GM12878 (cell line): Measurements from ENCODE around the gene TRABD2A. TPM values are rescaled to one million over a fixed set of nuclear protein-coding genes. Genes with fewer than 3 reads are reported as not detected.

Experiments used
- FOXM1 ChIP-seq: IDR thresholded peaks from 2 replicates; pipeline ENCODE4 v1.6.1; 2012; ENCODE audit warnings: low read depth, mild to moderate bottlenecking, inconsistent platforms, low read length, moderate library complexity
- GATAD2B ChIP-seq: fragments of 450-650 bp; conservative IDR thresholded peaks from 2 replicates; pipeline ENCODE4 v1.6.1; 2017; ENCODE audit warnings: low read depth, mild to moderate bottlenecking, moderate library complexity
- RCOR1 ChIP-seq: conservative IDR thresholded peaks from 2 replicates; pipeline ENCODE4 v1.6.1; 2012; ENCODE audit warnings: low read depth, low read length, improper control_type of control experiment
- TCF7 ChIP-seq: IDR thresholded peaks from 2 replicates; pipeline ENCODE4 v1.6.1; 2014; ENCODE audit warnings: antibody characterized with exemption, borderline replicate concordance
- polyA plus RNA-seq, 11 experiments: library from polyadenylated mRNA; depleted of rRNA in 4 of 11; unstranded in 6 of 11; stranded (reverse) in 5 of 11; fragments of >200 nt; fragmentation: Nextera tagmentation in 4 of 11; fragmentation: Illumina TruSeq in 1 of 11; extraction: Ambion mirVana in 4 of 11; extraction: Trizol in 1 of 11; gene quantifications; 1 replicate in 1 of 11; 2 replicates in 10 of 11; pipeline versions ENCODE4 v1.2.1 to v1.2.3, GENCODE V29; 2011 to 2016; ENCODE audit warnings: inconsistent platforms in 2 of 11, missing spikeins in 2 of 11, low read depth in 1 of 11
- total RNA-seq, 4 experiments: library from RNA; depleted of rRNA in 3 of 4; stranded (reverse); fragments of >200 nt in 3 of 4; fragmentation: Illumina TruSeq in 1 of 4; extraction: Trizol in 1 of 4; gene quantifications; 2 replicates each; pipeline versions ENCODE4 v1.2.1 to v1.2.3, GENCODE V29; 2013 to 2021
- TF ChIP-seq, protein P1 (sequence below): IDR thresholded peaks from 2 replicates; pipeline ENCODE4 v1.6.1; 2011; ENCODE audit warnings: borderline replicate concordance, low read depth, mild to moderate bottlenecking, moderate library complexity, low read length; ENCODE audit not compliant: insufficient read depth, poor library complexity, severe bottlenecking
- TF ChIP-seq, protein P2 (sequence below): fragments of 450-650 bp; formaldehyde crosslinking; IDR thresholded peaks from 2 replicates; pipeline ENCODE4 v1.4.0; 2020; ENCODE audit warnings: mild to moderate bottlenecking, moderate library complexity
- TF ChIP-seq, protein P3 (sequence below): IDR thresholded peaks from 2 replicates; pipeline ENCODE4 v1.6.1; 2012; ENCODE audit warnings: improper control_type of control experiment, low read depth, low read length; ENCODE audit not compliant: insufficient replicate concordance

TRABD2A gene
- total and polyA plus RNA-seq, 10 of the 15 experiments (the other 5 are each of a cell fraction or from before 2014, with no cell fraction given) = 1.4 to 7.6 (median 4.1) TPM

DNA sequence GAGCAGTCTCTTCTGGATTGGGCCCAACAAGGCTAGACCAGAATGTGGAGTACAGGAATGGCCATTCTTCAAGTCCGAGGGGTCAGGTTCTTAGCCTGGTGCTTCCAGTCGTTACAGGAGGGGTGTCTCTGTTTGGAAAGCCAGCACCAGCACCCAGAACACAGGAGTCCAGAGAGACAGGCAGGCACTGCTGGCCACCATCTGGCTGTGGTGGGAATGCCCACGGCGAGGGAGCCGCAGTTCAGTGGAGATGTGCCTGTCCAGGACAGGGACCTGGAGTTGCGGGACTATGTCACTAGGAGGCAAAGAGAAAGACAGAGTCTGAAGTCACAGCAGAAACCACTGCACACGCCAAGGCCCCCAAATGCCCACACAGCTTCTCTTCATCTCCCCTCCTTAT lies 59.1 kb downstream of the TRABD2A start (continued):
- TF ChIP-seq, protein P1, sequence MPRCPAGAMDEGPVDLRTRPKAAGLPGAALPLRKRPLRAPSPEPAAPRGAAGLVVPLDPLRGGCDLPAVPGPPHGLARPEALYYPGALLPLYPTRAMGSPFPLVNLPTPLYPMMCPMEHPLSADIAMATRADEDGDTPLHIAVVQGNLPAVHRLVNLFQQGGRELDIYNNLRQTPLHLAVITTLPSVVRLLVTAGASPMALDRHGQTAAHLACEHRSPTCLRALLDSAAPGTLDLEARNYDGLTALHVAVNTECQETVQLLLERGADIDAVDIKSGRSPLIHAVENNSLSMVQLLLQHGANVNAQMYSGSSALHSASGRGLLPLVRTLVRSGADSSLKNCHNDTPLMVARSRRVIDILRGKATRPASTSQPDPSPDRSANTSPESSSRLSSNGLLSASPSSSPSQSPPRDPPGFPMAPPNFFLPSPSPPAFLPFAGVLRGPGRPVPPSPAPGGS = no peak
- TF ChIP-seq RCOR1 (no peak), FOXM1 (no peak), GATAD2B (no peak), TCF7 (no peak)
- TF ChIP-seq, protein P2, sequence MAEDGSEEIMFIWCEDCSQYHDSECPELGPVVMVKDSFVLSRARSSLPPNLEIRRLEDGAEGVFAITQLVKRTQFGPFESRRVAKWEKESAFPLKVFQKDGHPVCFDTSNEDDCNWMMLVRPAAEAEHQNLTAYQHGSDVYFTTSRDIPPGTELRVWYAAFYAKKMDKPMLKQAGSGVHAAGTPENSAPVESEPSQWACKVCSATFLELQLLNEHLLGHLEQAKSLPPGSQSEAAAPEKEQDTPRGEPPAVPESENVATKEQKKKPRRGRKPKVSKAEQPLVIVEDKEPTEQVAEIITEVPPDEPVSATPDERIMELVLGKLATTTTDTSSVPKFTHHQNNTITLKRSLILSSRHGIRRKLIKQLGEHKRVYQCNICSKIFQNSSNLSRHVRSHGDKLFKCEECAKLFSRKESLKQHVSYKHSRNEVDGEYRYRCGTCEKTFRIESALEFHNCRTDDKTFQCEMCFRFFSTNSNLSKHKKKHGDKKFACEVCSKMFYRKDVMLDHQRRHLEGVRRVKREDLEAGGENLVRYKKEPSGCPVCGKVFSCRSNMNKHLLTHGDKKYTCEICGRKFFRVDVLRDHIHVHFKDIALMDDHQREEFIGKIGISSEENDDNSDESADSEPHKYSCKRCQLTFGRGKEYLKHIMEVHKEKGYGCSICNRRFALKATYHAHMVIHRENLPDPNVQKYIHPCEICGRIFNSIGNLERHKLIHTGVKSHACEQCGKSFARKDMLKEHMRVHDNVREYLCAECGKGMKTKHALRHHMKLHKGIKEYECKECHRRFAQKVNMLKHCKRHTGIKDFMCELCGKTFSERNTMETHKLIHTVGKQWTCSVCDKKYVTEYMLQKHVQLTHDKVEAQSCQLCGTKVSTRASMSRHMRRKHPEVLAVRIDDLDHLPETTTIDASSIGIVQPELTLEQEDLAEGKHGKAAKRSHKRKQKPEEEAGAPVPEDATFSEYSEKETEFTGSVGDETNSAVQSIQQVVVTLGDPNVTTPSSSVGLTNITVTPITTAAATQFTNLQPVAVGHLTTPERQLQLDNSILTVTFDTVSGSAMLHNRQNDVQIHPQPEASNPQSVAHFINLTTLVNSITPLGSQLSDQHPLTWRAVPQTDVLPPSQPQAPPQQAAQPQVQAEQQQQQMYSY (CRISPR knock-in tag) = no peak
- TF ChIP-seq, protein P3, sequence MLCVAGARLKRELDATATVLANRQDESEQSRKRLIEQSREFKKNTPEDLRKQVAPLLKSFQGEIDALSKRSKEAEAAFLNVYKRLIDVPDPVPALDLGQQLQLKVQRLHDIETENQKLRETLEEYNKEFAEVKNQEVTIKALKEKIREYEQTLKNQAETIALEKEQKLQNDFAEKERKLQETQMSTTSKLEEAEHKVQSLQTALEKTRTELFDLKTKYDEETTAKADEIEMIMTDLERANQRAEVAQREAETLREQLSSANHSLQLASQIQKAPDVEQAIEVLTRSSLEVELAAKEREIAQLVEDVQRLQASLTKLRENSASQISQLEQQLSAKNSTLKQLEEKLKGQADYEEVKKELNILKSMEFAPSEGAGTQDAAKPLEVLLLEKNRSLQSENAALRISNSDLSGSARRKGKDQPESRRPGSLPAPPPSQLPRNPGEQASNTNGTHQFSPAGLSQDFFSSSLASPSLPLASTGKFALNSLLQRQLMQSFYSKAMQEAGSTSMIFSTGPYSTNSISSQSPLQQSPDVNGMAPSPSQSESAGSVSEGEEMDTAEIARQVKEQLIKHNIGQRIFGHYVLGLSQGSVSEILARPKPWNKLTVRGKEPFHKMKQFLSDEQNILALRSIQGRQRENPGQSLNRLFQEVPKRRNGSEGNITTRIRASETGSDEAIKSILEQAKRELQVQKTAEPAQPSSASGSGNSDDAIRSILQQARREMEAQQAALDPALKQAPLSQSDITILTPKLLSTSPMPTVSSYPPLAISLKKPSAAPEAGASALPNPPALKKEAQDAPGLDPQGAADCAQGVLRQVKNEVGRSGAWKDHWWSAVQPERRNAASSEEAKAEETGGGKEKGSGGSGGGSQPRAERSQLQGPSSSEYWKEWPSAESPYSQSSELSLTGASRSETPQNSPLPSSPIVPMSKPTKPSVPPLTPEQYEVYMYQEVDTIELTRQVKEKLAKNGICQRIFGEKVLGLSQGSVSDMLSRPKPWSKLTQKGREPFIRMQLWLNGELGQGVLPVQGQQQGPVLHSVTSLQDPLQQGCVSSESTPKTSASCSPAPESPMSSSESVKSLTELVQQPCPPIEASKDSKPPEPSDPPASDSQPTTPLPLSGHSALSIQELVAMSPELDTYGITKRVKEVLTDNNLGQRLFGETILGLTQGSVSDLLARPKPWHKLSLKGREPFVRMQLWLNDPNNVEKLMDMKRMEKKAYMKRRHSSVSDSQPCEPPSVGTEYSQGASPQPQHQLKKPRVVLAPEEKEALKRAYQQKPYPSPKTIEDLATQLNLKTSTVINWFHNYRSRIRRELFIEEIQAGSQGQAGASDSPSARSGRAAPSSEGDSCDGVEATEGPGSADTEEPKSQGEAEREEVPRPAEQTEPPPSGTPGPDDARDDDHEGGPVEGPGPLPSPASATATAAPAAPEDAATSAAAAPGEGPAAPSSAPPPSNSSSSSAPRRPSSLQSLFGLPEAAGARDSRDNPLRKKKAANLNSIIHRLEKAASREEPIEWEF = no peak
